ENCODE data around the gene PPWD1. TPM values are rescaled to one million over a fixed set of nuclear protein-coding genes. Genes with fewer than 3 reads are reported as not detected.
"Not testable (repeated sequence)": the region's sequence is repeated elsewhere in the genome, so short reads cannot be mapped to it uniquely, and the experiment has no call there.

PPWD1 gene
- total RNA-seq, 1 experiment from 2014 or later, result 83.3 TPM

- Histone ChIP-seq H3K9me3 (ENCODE audit: low read length) (no peaks in the 10 kb centered on the region), H2AFZ (ENCODE audit: low read length) (no peak overlapping the region), H3K36me3 (ENCODE audit: insufficient read depth, low read length) (peaks cover 69% of the 10 kb centered on the region; the same call in 1 of the 2 replicates), H3K4me1 (ENCODE audit: low read length) (no peaks in the 10 kb centered on the region), H3K79me2 (ENCODE audit: low read length) (no peaks in the 10 kb centered on the region), H3K27me3 (ENCODE audit: low read length) (no peaks in the 10 kb centered on the region), H3K9ac (ENCODE audit: low read length) (no peak overlapping the region), H3K27ac (ENCODE audit: low read length) (no peak overlapping the region), H3K4me2 (ENCODE audit: low read depth, low read length, poor library complexity, severe bottlenecking) (no peak overlapping the region), H3K4me3 (ENCODE audit: low read length) (no peak overlapping the region), H4K20me1 (ENCODE audit: insufficient read depth, low read depth, low read length) (no peaks in the 10 kb centered on the region), H3K9me2 (replicated peaks; ENCODE audit: insufficient read depth, low read length) (no peaks in the 10 kb centered on the region)
- DNase-seq, result no peak
These were observed 25.6 kb downstream of the PPWD1 start for GRCh38 chr5:65588694-65589093.

GRCh38 chr5:65601761-65602160, 38.7 kb downstream of the PPWD1 start:
- not testable (repeated sequence) for H3K27me3 ChIP-seq (ENCODE audit: low read length); H2AFZ ChIP-seq (ENCODE audit: low read length); H3K9me2 ChIP-seq (replicated peaks; ENCODE audit: insufficient read depth, low read length); DNase-seq; H3K4me3 ChIP-seq (ENCODE audit: low read length); H3K27ac ChIP-seq (ENCODE audit: low read length); H3K9ac ChIP-seq (ENCODE audit: low read length); H4K20me1 ChIP-seq (ENCODE audit: insufficient read depth, low read depth, low read length); H3K9me3 ChIP-seq (ENCODE audit: low read length); H3K4me2 ChIP-seq (ENCODE audit: low read depth, low read length, poor library complexity, severe bottlenecking)
- H3K79me2 ChIP-seq (ENCODE audit: low read length), result peaks cover 50% of the 10 kb centered on the region
- peaks cover 89% of the 10 kb centered on the region for H3K36me3 ChIP-seq (ENCODE audit: insufficient read depth, low read length)
- peaks cover 11% of the 10 kb centered on the region for H3K4me1 ChIP-seq (ENCODE audit: low read length)

GRCh38 chr5:65611524-65611923, 48.4 kb downstream of the PPWD1 start:
- peak overlapping the region; percentile 43 for H3K9ac ChIP-seq (ENCODE audit: low read length)
- H3K36me3 ChIP-seq (ENCODE audit: insufficient read depth, low read length), result peaks cover 54% of the 10 kb centered on the region
- H3K27ac ChIP-seq (ENCODE audit: low read length), result peak overlapping the region; percentile 96
- no peaks in the 10 kb centered on the region for H3K27me3 ChIP-seq (ENCODE audit: low read length)
- H3K79me2 ChIP-seq (ENCODE audit: low read length), result peaks cover 58% of the 10 kb centered on the region
- H3K9me3 ChIP-seq (ENCODE audit: low read length), result no peaks in the 10 kb centered on the region
- peak overlapping the region; percentile 52 for H3K4me3 ChIP-seq (ENCODE audit: low read length)
- no peaks in the 10 kb centered on the region for H3K9me2 ChIP-seq (replicated peaks; ENCODE audit: insufficient read depth, low read length)
- peaks cover 39% of the 10 kb centered on the region for H3K4me1 ChIP-seq (ENCODE audit: low read length)
- no peaks in the 10 kb centered on the region for H4K20me1 ChIP-seq (ENCODE audit: insufficient read depth, low read depth, low read length)
- no peak overlapping the region for H2AFZ ChIP-seq (ENCODE audit: low read length)
- H3K4me2 ChIP-seq (ENCODE audit: low read depth, low read length, poor library complexity, severe bottlenecking), result peak overlapping the region; percentile 79
- DNase-seq, result peak; percentile 75

GRCh38 chr5:65612298-65612907, 49.3 kb downstream of the PPWD1 start:
- Histone ChIP-seq H3K9me2 (replicated peaks; ENCODE audit: insufficient read depth, low read length) (no peaks in the 10 kb centered on the region), H3K9ac (ENCODE audit: low read length) (peak overlapping the region; percentile 43), H2AFZ (ENCODE audit: low read length) (no peak overlapping the region), H3K79me2 (ENCODE audit: low read length) (peaks cover 64% of the 10 kb centered on the region), H3K4me1 (ENCODE audit: low read length) (peaks cover 39% of the 10 kb centered on the region), H3K4me2 (ENCODE audit: low read depth, low read length, poor library complexity, severe bottlenecking) (peak overlapping the region; percentile 79), H3K36me3 (ENCODE audit: insufficient read depth, low read length) (peaks cover 51% of the 10 kb centered on the region), H4K20me1 (ENCODE audit: insufficient read depth, low read depth, low read length) (no peaks in the 10 kb centered on the region), H3K27ac (ENCODE audit: low read length) (peak overlapping the region; percentile 96), H3K4me3 (ENCODE audit: low read length) (peak overlapping the region; percentile 52), H3K9me3 (ENCODE audit: low read length) (no peaks in the 10 kb centered on the region), H3K27me3 (ENCODE audit: low read length) (no peaks in the 10 kb centered on the region)
- DNase-seq, result peak; percentile 58

GRCh38 chr5:65620021-65620420, 56.9 kb downstream of the PPWD1 start:
- no peak overlapping the region for H3K27ac ChIP-seq (ENCODE audit: low read length)
- peaks cover 37% of the 10 kb centered on the region for H3K4me1 ChIP-seq (ENCODE audit: low read length)
- peaks cover 16% of the 10 kb centered on the region for H3K36me3 ChIP-seq (ENCODE audit: insufficient read depth, low read length)
- H3K4me2 ChIP-seq (ENCODE audit: low read depth, low read length, poor library complexity, severe bottlenecking), result no peak overlapping the region
- H3K27me3 ChIP-seq (ENCODE audit: low read length), result no peaks in the 10 kb centered on the region
- H3K9ac ChIP-seq (ENCODE audit: low read length), result no peak overlapping the region
- H3K79me2 ChIP-seq (ENCODE audit: low read length), result peaks cover 89% of the 10 kb centered on the region
- DNase-seq, result no peak
- no peak overlapping the region for H2AFZ ChIP-seq (ENCODE audit: low read length)
- H3K4me3 ChIP-seq (ENCODE audit: low read length), result no peak overlapping the region
- peaks cover 9% of the 10 kb centered on the region; the same call in 1 of the 2 replicates for H4K20me1 ChIP-seq (ENCODE audit: insufficient read depth, low read depth, low read length)
- no peaks in the 10 kb centered on the region for H3K9me3 ChIP-seq (ENCODE audit: low read length)
- no peaks in the 10 kb centered on the region for H3K9me2 ChIP-seq (replicated peaks; ENCODE audit: insufficient read depth, low read length)

GRCh38 chr5:65621961-65622360, 58.9 kb downstream of the PPWD1 start:
- Histone ChIP-seq H3K79me2 (ENCODE audit: low read length) (peaks cover 92% of the 10 kb centered on the region), H3K4me1 (ENCODE audit: low read length) (peaks cover 45% of the 10 kb centered on the region), H3K4me3 (ENCODE audit: low read length) (peak overlapping the region; percentile 76; the same call in 1 of the 2 replicates), H3K9ac (ENCODE audit: low read length) (0 out of 2 replicates have a peak overlapping the region, but pooled peaks have one; percentile 91), H3K36me3 (ENCODE audit: insufficient read depth, low read length) (peaks cover 10% of the 10 kb centered on the region), H3K4me2 (ENCODE audit: low read depth, low read length, poor library complexity, severe bottlenecking) (peak overlapping the region; percentile 95)
- not testable (repeated sequence) for H3K27me3 ChIP-seq (ENCODE audit: low read length); H3K9me3 ChIP-seq (ENCODE audit: low read length); DNase-seq; H3K9me2 ChIP-seq (replicated peaks; ENCODE audit: insufficient read depth, low read length); H4K20me1 ChIP-seq (ENCODE audit: insufficient read depth, low read depth, low read length); H3K27ac ChIP-seq (ENCODE audit: low read length); H2AFZ ChIP-seq (ENCODE audit: low read length)

GRCh38 chr5:65623482-65623881, 60.4 kb downstream of the PPWD1 start:
- no peaks in the 10 kb centered on the region for H3K9me2 ChIP-seq (replicated peaks; ENCODE audit: insufficient read depth, low read length)
- no peak for DNase-seq
- H3K4me1 ChIP-seq (ENCODE audit: low read length), result peaks cover 42% of the 10 kb centered on the region
- peak overlapping the region; percentile 76 for H3K4me3 ChIP-seq (ENCODE audit: low read length)
- peak overlapping the region; percentile 95 for H3K4me2 ChIP-seq (ENCODE audit: low read depth, low read length, poor library complexity, severe bottlenecking)
- no peaks in the 10 kb centered on the region for H3K9me3 ChIP-seq (ENCODE audit: low read length)
- no peaks in the 10 kb centered on the region for H3K27me3 ChIP-seq (ENCODE audit: low read length)
- peaks cover 10% of the 10 kb centered on the region; the same call in 1 of the 2 replicates for H3K36me3 ChIP-seq (ENCODE audit: insufficient read depth, low read length)
- peak overlapping the region; percentile 81; the same call in 1 of the 2 replicates for H3K27ac ChIP-seq (ENCODE audit: low read length)
- peaks cover 92% of the 10 kb centered on the region for H3K79me2 ChIP-seq (ENCODE audit: low read length)
- H3K9ac ChIP-seq (ENCODE audit: low read length), result peak overlapping the region; percentile 91
- peaks cover 9% of the 10 kb centered on the region; the same call in 1 of the 2 replicates for H4K20me1 ChIP-seq (ENCODE audit: insufficient read depth, low read depth, low read length)
- H2AFZ ChIP-seq (ENCODE audit: low read length), result no peak overlapping the region

GRCh38 chr5:65624025-65624570, 61.0 kb downstream of the PPWD1 start, which contains the start of gene TRIM23:
TSS of gene TRIM23 (minus strand) at chr5:65624333. CDS start at chr5:65624274, 59 bp downstream.
- Histone ChIP-seq H3K36me3 (ENCODE audit: insufficient read depth, low read length) (peaks cover 11% of the 10 kb centered on the region; the same call in 1 of the 2 replicates), H3K79me2 (ENCODE audit: low read length) (peaks cover 92% of the 10 kb centered on the region), H3K9me3 (ENCODE audit: low read length) (no peaks in the 10 kb centered on the region), H4K20me1 (ENCODE audit: insufficient read depth, low read depth, low read length) (peaks cover 9% of the 10 kb centered on the region; the same call in 1 of the 2 replicates), H3K27me3 (ENCODE audit: low read length) (no peaks in the 10 kb centered on the region), H3K4me1 (ENCODE audit: low read length) (peaks cover 36% of the 10 kb centered on the region), H2AFZ (ENCODE audit: low read length) (peak within 1 kb of the TSS; percentile 84), H3K9ac (ENCODE audit: low read length) (peak within 1 kb of the TSS; percentile 91), H3K9me2 (replicated peaks; ENCODE audit: insufficient read depth, low read length) (no peaks in the 10 kb centered on the region), H3K4me3 (ENCODE audit: low read length) (peak within 1 kb of the TSS; percentile 76), H3K4me2 (ENCODE audit: low read depth, low read length, poor library complexity, severe bottlenecking) (peak within 1 kb of the TSS; percentile 95), H3K27ac (ENCODE audit: low read length) (peak within 1 kb of the TSS; percentile 81)
- DNase-seq, result peak; percentile 97

All from Karpas-422 (cell line).